Spleen (tissue), 7 donors: ENCODE data around the gene OLR1.

Source experiments
- CTCF ChIP-seq, 11 experiments: fragments of 200-600 bp in 7 of 11; fragments of 450-650 bp in 4 of 11; sonication (generic) in 4 of 11; IDR thresholded peaks in 8 of 11; conservative IDR thresholded peaks in 3 of 11; 1 replicate in 7 of 11; 2 replicates in 4 of 11; pipeline versions ENCODE4 v1.4.0 to v1.8.0; 2016 to 2021; ENCODE audit warnings: antibody characterized with exemption in 11 of 11, inconsistent platforms in 4 of 11, mild to moderate bottlenecking in 1 of 11
- POLR2A ChIP-seq, 3 donors: fragments of 450-650 bp; IDR thresholded peaks; one replicate each; pipeline ENCODE4 v1.5.1; 2017; ENCODE audit warnings: antibody characterized with exemption in 3 of 3, mild to moderate bottlenecking in 1 of 3
- donor health status: DM: no; HTN: no; CAD: no; lungs with moderate emphysema.
- donor health status: DM: no; HTN: no; CAD: no.
- donor health status: DM: no; HTN: no; CAD: no.

- TF ChIP-seq CTCF (IDR thresholded peaks at IDR 0.05 in 8 of 11, conservative IDR thresholded peaks at IDR 0.05 in 3 of 11) (no peak), POLR2A (IDR thresholded peaks at IDR 0.05) (no peak)
These were observed 14.4 kb upstream of the OLR1 start for GRCh38 chr12:10186299-10186698.
